GM12878 (cell line): Measurements from ENCODE around the gene LRRC27. TPM values are rescaled to one million over a fixed set of nuclear protein-coding genes. Genes with fewer than 3 reads are reported as not detected.

Source experiments
- ATAC-seq: fragments of 200-7000 bp; cut with Tn5 transposase; 3 replicates; pipeline ENCODE4 v1.9.1; 2020; ENCODE audit warnings: mild to moderate bottlenecking, moderate library complexity
- BruUV-seq: library from RNA; stranded (reverse); fragments of 400-500 nt; replicated peaks from 2 replicates; lab custom pipeline; 2021; lab: Mats Ljungman, UMichigan
- CTCF ChIA-PET: fragments of 300-600 bp; sonication (Branson Sonifier 250); formaldehyde crosslinking; extraction: SDS; loops from one replicate; lab custom pipeline; 2021; ENCODE audit warnings: inconsistent platforms; lab: Yijun Ruan, JAX
- POLR2A ChIA-PET: fragments of 350-600 bp; formaldehyde crosslinking; extraction: SDS; loops from one replicate; lab custom pipeline; 2021; ENCODE audit warnings: inconsistent platforms; lab: Charles Lee
- RAD21 ChIA-PET: fragments of 300-600 bp; sonication (Branson Sonifier 250); formaldehyde crosslinking; loops from one replicate; lab custom pipeline; 2023; ENCODE audit warnings: antibody characterized with exemption; ENCODE audit not compliant: unreplicated experiment; lab: Charles Lee
- SMC1A ChIA-PET: fragments of 300-600 bp; sonication (Branson Sonifier 250); formaldehyde crosslinking; loops from one replicate; lab custom pipeline; 2023; ENCODE audit not compliant: unreplicated experiment, uncharacterized antibody; lab: Charles Lee
- DNase-seq: peaks from one replicate; pipeline ENCODE4 v3.0.0-alpha.2; 2011; ENCODE audit warnings: low read depth, low spot score
- FAIRE-seq: peaks from 3 replicates; lab custom pipeline; 2011; peaks lifted over from hg19 to GRCh38; lab: Jason Lieb, UNC
- H2AFZ ChIP-seq: 2 replicates; pipeline ENCODE4 v1.6.0; 2011; ENCODE audit warnings: low read depth, low read length, control low read depth; ENCODE audit not compliant: control insufficient read depth
- H3K27ac ChIP-seq: 2 replicates; pipeline ENCODE4 v1.5.1; 2011; ENCODE audit warnings: control low read depth; ENCODE audit not compliant: control insufficient read depth, insufficient read depth
- H3K27me3 ChIP-seq, 2 experiments: replicated peaks in 1 of 2; 2 replicates each; pipeline versions ENCODE4 v1.6.0 to v1.6.1; 2011; ENCODE audit warnings: low read length in 1 of 2; ENCODE audit not compliant: control insufficient read depth in 2 of 2, insufficient read depth in 2 of 2
- H3K36me3 ChIP-seq, 2 experiments: 2 replicates each; pipeline ENCODE4 v1.5.1; 2011; ENCODE audit warnings: low read length in 1 of 2; ENCODE audit not compliant: control insufficient read depth in 2 of 2, insufficient read depth in 2 of 2
- H3K4me1 ChIP-seq: 2 replicates; pipeline ENCODE4 v1.6.1; 2011; ENCODE audit warnings: mild to moderate bottlenecking, low read length, moderate library complexity, mixed read lengths; ENCODE audit not compliant: control insufficient read depth, insufficient read depth
- H3K4me2 ChIP-seq: 2 replicates; pipeline ENCODE4 v1.6.0; 2011; ENCODE audit warnings: control low read depth; ENCODE audit not compliant: control insufficient read depth, insufficient read depth
- H3K4me3 ChIP-seq: fragments of 200-600 bp; sonication (generic); 2 replicates; pipeline ENCODE4 v1.5.1; 2016
- H3K79me2 ChIP-seq: 2 replicates; pipeline ENCODE4 v1.6.0; 2011; ENCODE audit warnings: low read length; ENCODE audit not compliant: control insufficient read depth, insufficient read depth
- H3K9ac ChIP-seq: 2 replicates; pipeline ENCODE4 v1.8.0; 2011; ENCODE audit warnings: low read length, control low read depth, mixed read lengths; ENCODE audit not compliant: control insufficient read depth, insufficient read depth
- H3K9me3 ChIP-seq: replicated peaks from 3 replicates; pipeline ENCODE4 v1.5.1; 2011; ENCODE audit warnings: mild to moderate bottlenecking, low read length; ENCODE audit not compliant: control insufficient read depth, insufficient read depth
- H4K20me1 ChIP-seq: 2 replicates; pipeline ENCODE4 v1.6.0; 2011; ENCODE audit not compliant: control insufficient read depth, insufficient read depth
- CEBPB ChIP-seq, 2 experiments: fragments of 150-350 bp in 1 of 2; IDR thresholded peaks; 2 replicates each; pipeline ENCODE4 v1.6.1; 2012 to 2014; ENCODE audit warnings: low read depth in 2 of 2, low read length in 2 of 2, borderline replicate concordance in 1 of 2, inconsistent platforms in 1 of 2
- CHD1 ChIP-seq: IDR thresholded peaks from 2 replicates; pipeline ENCODE4 v1.6.1; 2012; ENCODE audit warnings: low read depth, low read length, improper control_type of control experiment
- EGR1 ChIP-seq, 2 experiments: IDR thresholded peaks; 1 replicate in 1 of 2; 2 replicates in 1 of 2; pipeline ENCODE4 v1.6.1; 2011 to 2012; ENCODE audit warnings: low read depth in 2 of 2, low read length in 2 of 2, borderline replicate concordance in 1 of 2, mild to moderate bottlenecking in 1 of 2, moderate library complexity in 1 of 2
- EP300 ChIP-seq, 2 experiments: fragments of 150-350 bp in 1 of 2; IDR thresholded peaks; 2 replicates each; pipeline ENCODE4 v1.6.1; 2011 to 2012; ENCODE audit warnings: low read depth in 2 of 2, low read length in 2 of 2, borderline replicate concordance in 1 of 2, improper control_type of control experiment in 1 of 2, inconsistent platforms in 1 of 2; ENCODE audit not compliant: control insufficient read depth in 1 of 2
- IKZF2 ChIP-seq, 2 experiments: fragments of 450-650 bp; IDR thresholded peaks; 2 replicates each; pipeline ENCODE4 v1.6.1; 2017; ENCODE audit warnings: mild to moderate bottlenecking in 2 of 2, moderate library complexity in 2 of 2
- MTA2 ChIP-seq: fragments of 450-650 bp; IDR thresholded peaks from 2 replicates; pipeline ENCODE4 v1.6.1; 2016; ENCODE audit warnings: low read depth, mild to moderate bottlenecking, moderate library complexity
- NFXL1 ChIP-seq: fragments of 450-650 bp; IDR thresholded peaks from 2 replicates; pipeline ENCODE4 v1.6.1; 2017; ENCODE audit warnings: antibody characterized with exemption, mild to moderate bottlenecking, borderline replicate concordance
- NFYB ChIP-seq: IDR thresholded peaks from 2 replicates; pipeline ENCODE4 v1.6.1; 2011; ENCODE audit warnings: low read depth, mild to moderate bottlenecking, low read length, improper control_type of control experiment, moderate library complexity; ENCODE audit not compliant: insufficient read depth
- POLR2A ChIP-seq: IDR thresholded peaks from 2 replicates; pipeline ENCODE4 v1.6.1; 2011; ENCODE audit warnings: low read depth, mild to moderate bottlenecking, low read length
- SP1 ChIP-seq: IDR thresholded peaks from one replicate; pipeline ENCODE4 v1.6.1; 2011; ENCODE audit warnings: low read depth, low read length
- WRNIP1 ChIP-seq: IDR thresholded peaks from 2 replicates; pipeline ENCODE4 v1.6.1; 2011; ENCODE audit warnings: low read depth, low read length, improper control_type of control experiment, borderline replicate concordance
- YBX1 ChIP-seq: fragments of 450-650 bp; IDR thresholded peaks from 2 replicates; pipeline ENCODE4 v1.6.1; 2016; ENCODE audit warnings: antibody characterized with exemption
- ZNF384 ChIP-seq: IDR thresholded peaks from 2 replicates; pipeline ENCODE4 v1.6.1; 2012; ENCODE audit warnings: low read depth, mild to moderate bottlenecking, low read length, improper control_type of control experiment, borderline replicate concordance
- WGBS: methylation state at CpG from one replicate; pipeline ENCODE4 v1.1.6; 2016; ENCODE audit warnings: low lambda C conversion rate; ENCODE audit not compliant: insufficient replicate concordance, insufficient coverage; ENCODE audit errors: missing lambda C conversion rate; 5-methylcytosine and 5-hydroxymethylcytosine counted together
- in situ Hi-C: fragments of 300-500 bp; cut with MboI; formaldehyde crosslinking; loops from 9 replicates; pipeline ENCODE4 v1.14.3; 2018; ENCODE audit warnings: mixed read lengths
- intact Hi-C: fragments of 100-400 bp; cut with micrococcal nuclease; formaldehyde crosslinking; loops from one replicate; pipeline ENCODE4 v1.14.2; 2022; ENCODE audit not compliant: unreplicated experiment
- polyA plus RNA-seq, 11 experiments: library from polyadenylated mRNA; depleted of rRNA in 4 of 11; unstranded in 6 of 11; stranded (reverse) in 5 of 11; fragments of >200 nt; fragmentation: Nextera tagmentation in 4 of 11; fragmentation: Illumina TruSeq in 1 of 11; extraction: Ambion mirVana in 4 of 11; extraction: Trizol in 1 of 11; gene quantifications; 1 replicate in 1 of 11; 2 replicates in 10 of 11; pipeline versions ENCODE4 v1.2.1 to v1.2.3, GENCODE V29; 2011 to 2016; ENCODE audit warnings: inconsistent platforms in 2 of 11, missing spikeins in 2 of 11, low read depth in 1 of 11
- total RNA-seq, 4 experiments: library from RNA; depleted of rRNA in 3 of 4; stranded (reverse); fragments of >200 nt in 3 of 4; fragmentation: Illumina TruSeq in 1 of 4; extraction: Trizol in 1 of 4; gene quantifications; 2 replicates each; pipeline versions ENCODE4 v1.2.1 to v1.2.3, GENCODE V29; 2013 to 2021
- TF ChIP-seq, protein P1 (sequence below): IDR thresholded peaks from 2 replicates; pipeline ENCODE4 v1.6.1; 2011; ENCODE audit warnings: borderline replicate concordance, low read depth, mild to moderate bottlenecking, moderate library complexity, mixed read lengths, low read length; ENCODE audit not compliant: insufficient read depth; ENCODE audit errors: extremely low read length
- TF ChIP-seq, protein P2 (sequence below): IDR thresholded peaks from 2 replicates; pipeline ENCODE4 v1.6.1; 2012; ENCODE audit warnings: low read depth, low read length, improper control_type of control experiment
- TF ChIP-seq, protein P3 (sequence below): fragments of 450-650 bp; IDR thresholded peaks from 2 replicates; pipeline ENCODE4 v1.6.1; 2017; ENCODE audit warnings: borderline replicate concordance

The LRRC27 gene
- total and polyA plus RNA-seq, 10 of the 15 experiments (the other 5 are each of a cell fraction or from before 2014, with no cell fraction given): 0.48 to 6.9 (median 4.7) TPM

DNA sequence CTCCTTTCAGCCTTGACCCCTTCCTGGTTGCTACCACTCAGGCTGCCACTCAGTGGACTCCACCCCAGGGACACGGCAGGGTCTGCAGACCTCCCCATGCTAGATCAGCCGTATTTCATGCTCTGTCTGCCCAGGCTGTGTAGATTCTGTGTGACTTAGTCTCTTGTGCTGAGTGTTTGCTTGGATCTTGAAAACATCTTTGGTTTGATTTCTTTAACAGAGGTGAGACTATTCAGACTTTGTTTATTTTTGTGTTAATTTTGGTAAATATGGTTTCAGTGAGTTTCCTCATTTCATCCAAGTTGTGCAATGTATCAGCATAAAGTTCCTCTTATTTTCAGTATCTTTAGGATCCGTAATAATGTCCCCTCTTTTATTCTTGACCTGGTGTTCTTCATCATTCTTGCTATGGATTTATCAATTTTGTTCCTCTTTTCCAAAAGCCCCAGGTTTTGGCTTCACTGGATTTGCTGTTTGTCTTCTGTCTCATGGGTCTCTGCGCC, 43.9 kb downstream of the LRRC27 start:
- TF ChIP-seq POLR2A: no peak
- TF ChIP-seq, protein P1, sequence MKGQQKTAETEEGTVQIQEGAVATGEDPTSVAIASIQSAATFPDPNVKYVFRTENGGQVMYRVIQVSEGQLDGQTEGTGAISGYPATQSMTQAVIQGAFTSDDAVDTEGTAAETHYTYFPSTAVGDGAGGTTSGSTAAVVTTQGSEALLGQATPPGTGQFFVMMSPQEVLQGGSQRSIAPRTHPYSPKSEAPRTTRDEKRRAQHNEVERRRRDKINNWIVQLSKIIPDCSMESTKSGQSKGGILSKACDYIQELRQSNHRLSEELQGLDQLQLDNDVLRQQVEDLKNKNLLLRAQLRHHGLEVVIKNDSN: no peak
- TF ChIP-seq, protein P2, sequence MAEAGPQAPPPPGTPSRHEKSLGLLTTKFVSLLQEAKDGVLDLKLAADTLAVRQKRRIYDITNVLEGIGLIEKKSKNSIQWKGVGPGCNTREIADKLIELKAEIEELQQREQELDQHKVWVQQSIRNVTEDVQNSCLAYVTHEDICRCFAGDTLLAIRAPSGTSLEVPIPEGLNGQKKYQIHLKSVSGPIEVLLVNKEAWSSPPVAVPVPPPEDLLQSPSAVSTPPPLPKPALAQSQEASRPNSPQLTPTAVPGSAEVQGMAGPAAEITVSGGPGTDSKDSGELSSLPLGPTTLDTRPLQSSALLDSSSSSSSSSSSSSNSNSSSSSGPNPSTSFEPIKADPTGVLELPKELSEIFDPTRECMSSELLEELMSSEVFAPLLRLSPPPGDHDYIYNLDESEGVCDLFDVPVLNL: no peak
- TF ChIP-seq MTA2: no peak
- TF ChIP-seq EGR1 (IDR thresholded peaks at IDR 0.05; ENCODE audit: borderline replicate concordance in 1 of 2, low read depth in 2 of 2, low read length in 2 of 2): no peak
- no peak for TF ChIP-seq ZNF384
- no peak for TF ChIP-seq CHD1
- TF ChIP-seq NFYB: no peak
- no peak for TF ChIP-seq YBX1
- no peak for TF ChIP-seq SP1
- no peak for TF ChIP-seq IKZF2 (IDR thresholded peaks at IDR 0.05)
- TF ChIP-seq, protein P3, sequence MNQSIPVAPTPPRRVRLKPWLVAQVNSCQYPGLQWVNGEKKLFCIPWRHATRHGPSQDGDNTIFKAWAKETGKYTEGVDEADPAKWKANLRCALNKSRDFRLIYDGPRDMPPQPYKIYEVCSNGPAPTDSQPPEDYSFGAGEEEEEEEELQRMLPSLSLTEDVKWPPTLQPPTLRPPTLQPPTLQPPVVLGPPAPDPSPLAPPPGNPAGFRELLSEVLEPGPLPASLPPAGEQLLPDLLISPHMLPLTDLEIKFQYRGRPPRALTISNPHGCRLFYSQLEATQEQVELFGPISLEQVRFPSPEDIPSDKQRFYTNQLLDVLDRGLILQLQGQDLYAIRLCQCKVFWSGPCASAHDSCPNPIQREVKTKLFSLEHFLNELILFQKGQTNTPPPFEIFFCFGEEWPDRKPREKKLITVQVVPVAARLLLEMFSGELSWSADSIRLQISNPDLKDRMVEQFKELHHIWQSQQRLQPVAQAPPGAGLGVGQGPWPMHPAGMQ: no peak
- TF ChIP-seq CEBPB (IDR thresholded peaks at IDR 0.05; ENCODE audit: borderline replicate concordance in 1 of 2, low read depth in 2 of 2, low read length in 2 of 2): no peak
- TF ChIP-seq NFXL1: no peak
- TF ChIP-seq EP300 (IDR thresholded peaks at IDR 0.05; ENCODE audit: borderline replicate concordance in 1 of 2, control insufficient read depth in 1 of 2, low read depth in 2 of 2, low read length in 2 of 2): no peak
- TF ChIP-seq WRNIP1: no peak
- H3K36me3 ChIP-seq: no peaks in the 10 kb centered on the region
- no peaks in the 10 kb centered on the region for H3K4me1 ChIP-seq
- no peak overlapping the region for H3K27ac ChIP-seq
- no peak overlapping the region for H3K4me3 ChIP-seq
- no peaks in the 10 kb centered on the region for H3K9me3 ChIP-seq
- H4K20me1 ChIP-seq: no peaks in the 10 kb centered on the region
- ChIA-PET SMC1A (no interaction called here), RAD21 (no interaction called here), CTCF (no interaction called here), POLR2A (no interaction called here)
- no peaks in the 10 kb centered on the region; a peak in 1 of 4 replicates for H3K27me3 ChIP-seq
- in situ Hi-C loops (no loop called here), intact Hi-C loops (no loop called here)
- FAIRE-seq (no peak), ATAC-seq (no peak), DNase-seq (no peak)
- no peak overlapping the region for H3K9ac ChIP-seq
- no peaks in the 10 kb centered on the region for H3K79me2 ChIP-seq
- WGBS: 62% methylated on average over 4 of the region's 4 CpGs
- no TSS peak for BruUV-seq
- H3K4me2 ChIP-seq: no peak overlapping the region
- no peak overlapping the region for H2AFZ ChIP-seq
